Measurements from ENCODE around the gene ZNF362.

DNA sequence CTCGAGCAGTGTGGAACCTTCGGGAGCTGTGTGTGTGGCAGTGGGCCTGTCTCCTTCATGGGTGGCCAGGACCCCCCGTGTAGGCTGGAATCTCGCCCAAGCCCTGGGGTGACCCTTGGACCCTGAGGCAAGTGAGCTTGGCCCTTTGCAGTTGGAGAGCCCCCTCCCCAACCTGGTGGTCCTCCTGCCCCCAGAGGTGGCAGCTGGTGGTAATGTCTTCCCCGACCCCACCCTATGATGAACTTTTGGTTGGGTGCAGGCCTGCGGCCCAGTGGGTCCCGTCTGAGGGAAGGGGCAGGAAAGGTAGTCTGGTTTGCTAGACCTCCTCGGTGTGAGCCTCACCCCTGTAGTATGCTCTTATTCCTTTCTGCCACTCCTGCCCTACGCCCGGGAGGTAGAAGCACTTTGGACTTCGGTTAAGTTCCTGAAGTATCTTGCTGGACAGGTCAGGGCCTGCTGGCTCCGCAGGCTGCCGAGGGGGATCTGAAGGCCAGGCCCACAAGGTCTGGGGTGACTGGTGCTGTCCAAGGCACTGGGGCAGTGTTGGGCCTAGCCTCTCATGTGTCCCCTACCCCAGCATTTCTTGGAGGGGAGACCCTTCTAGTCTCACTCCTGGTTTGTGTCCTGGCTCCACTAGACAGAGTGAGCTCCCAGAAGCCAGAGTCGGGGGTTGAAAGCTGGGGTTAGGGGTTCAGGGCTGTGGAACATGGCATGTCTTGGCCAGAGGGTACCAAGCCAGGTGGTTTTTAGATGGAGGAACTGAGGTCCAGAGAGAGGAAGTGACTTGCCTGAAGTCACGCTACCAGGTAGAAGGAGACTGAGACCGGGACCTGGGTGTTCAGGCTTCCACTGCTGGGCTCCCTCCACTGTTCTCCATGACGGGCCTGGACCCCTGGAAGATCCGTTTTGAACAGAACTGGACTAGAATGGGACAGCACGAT lies 1.8 kb downstream of the ZNF362 start:
- TF ChIP-seq, protein P1, sequence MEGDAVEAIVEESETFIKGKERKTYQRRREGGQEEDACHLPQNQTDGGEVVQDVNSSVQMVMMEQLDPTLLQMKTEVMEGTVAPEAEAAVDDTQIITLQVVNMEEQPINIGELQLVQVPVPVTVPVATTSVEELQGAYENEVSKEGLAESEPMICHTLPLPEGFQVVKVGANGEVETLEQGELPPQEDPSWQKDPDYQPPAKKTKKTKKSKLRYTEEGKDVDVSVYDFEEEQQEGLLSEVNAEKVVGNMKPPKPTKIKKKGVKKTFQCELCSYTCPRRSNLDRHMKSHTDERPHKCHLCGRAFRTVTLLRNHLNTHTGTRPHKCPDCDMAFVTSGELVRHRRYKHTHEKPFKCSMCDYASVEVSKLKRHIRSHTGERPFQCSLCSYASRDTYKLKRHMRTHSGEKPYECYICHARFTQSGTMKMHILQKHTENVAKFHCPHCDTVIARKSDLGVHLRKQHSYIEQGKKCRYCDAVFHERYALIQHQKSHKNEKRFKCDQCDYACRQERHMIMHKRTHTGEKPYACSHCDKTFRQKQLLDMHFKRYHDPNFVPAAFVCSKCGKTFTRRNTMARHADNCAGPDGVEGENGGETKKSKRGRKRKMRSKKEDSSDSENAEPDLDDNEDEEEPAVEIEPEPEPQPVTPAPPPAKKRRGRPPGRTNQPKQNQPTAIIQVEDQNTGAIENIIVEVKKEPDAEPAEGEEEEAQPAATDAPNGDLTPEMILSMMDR (conservative IDR thresholded peaks at IDR 0.05 in 1 of 2, IDR thresholded peaks at IDR 0.05 in 1 of 2; ENCODE audit: low read depth in 1 of 2, low read length in 2 of 2): no peak
- TF ChIP-seq EZH2 (IDR thresholded peaks at IDR 0.05; ENCODE audit: low read length, missing control alignments): no peak
